ENCODE data around the gene OR5M11. TPM values are rescaled to one million over a fixed set of nuclear protein-coding genes. Genes with fewer than 3 reads are reported as not detected.
A peak's percentile ranks its signal among the peaks of the same experiment; 100 is the strongest.
"Not testable (repeated sequence)": the region's sequence is repeated elsewhere in the genome, so short reads cannot be mapped to it uniquely, and the experiment has no call there.

The OR5M11 gene
- polyA plus RNA-seq (2012; ENCODE audit: insufficient read depth, insufficient read length): not detected

DNA sequence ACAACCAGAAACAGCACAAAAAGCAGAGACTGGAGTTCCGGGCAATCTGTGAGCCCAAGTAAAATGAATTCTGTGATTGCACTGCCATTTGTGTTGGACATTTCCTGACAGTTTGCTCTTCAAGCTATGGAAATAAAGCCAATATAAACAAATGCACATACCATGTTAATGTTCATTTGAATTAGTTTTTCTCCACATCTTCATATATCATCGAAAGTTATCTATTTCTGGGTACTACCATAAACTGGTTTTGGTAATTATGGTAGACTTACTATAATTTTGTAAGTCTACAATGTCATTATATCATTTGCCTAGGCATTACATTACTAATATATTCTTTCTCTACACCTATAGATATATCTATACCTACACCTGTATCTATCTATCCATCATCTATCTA lies at the start of gene OR5M11:
TSS of gene OR5M11 (minus strand) at position 101 of the 400 bp plus-strand sequence. CDS start at position 101, 0 bp downstream.
- no peak for DNase-seq (ENCODE audit: low read depth, low spot score)
- no peak within 1 kb of the TSS for H3K4me3 ChIP-seq (ENCODE audit: low read length)

DNA sequence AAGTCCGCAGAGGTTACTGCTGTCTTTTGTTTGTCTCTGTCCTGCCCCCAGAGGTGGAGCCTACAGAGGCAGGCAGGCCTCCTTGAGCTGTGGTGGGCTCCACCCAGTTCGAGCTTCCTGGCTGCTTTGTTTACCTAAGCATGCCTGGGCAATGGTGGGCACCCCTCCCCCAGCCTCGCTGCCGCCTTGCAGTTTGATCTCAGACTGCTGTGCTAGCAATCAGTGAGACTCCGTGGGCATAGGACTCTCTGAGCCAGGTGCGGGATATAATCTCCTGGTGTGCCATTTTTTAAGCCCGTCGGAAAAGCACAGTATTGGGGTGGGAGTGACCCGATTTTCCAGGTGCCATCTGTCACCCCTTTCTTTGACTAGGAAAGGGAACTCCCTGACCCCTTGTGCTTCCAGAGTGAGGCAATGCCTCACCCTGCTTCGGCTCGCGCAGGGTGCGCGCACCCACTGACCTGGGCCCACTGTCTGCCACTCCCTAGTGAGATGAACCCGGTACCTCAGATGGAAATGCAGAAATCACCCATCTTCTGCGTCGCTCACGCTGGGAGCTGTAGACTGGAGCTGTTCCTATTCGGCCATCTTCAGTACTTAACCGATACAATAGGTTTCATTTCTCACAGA lies 49.1 kb upstream of the OR5M11 start:
- H3K4me3 ChIP-seq (ENCODE audit: low read length): not testable (repeated sequence)

DNA sequence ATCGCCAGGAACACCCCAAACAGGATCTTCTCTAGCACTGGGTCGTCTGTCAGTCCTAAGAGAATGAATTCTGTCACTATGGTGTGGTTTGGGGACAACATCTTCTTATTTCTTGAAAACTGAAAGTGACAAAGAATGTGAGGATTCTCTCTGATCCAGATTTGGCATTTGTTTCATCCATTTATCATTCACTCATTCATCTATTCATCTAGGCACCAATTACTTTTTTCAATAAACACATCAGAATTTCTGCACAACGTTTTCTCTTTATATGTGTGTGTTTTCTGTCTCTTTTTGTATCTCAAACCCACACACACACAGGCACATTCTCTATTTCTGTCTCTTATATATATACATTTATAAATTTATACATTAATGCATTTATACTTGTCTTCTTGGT lies 34.6 kb upstream of the OR5M11 start, which contains the start of gene OR5M10:
TSS of gene OR5M10 (minus strand) at position 101 of the 400 bp plus-strand sequence. CDS start at position 101, 0 bp downstream.
- DNase-seq (ENCODE audit: low read depth, low spot score): no peak
- H3K4me3 ChIP-seq (ENCODE audit: low read length): no peak within 1 kb of the TSS

More for the DNA sequence above, 49.1 kb upstream of the OR5M11 start:
- DNase-seq (ENCODE audit: low read depth, low spot score): not testable (repeated sequence)

DNA sequence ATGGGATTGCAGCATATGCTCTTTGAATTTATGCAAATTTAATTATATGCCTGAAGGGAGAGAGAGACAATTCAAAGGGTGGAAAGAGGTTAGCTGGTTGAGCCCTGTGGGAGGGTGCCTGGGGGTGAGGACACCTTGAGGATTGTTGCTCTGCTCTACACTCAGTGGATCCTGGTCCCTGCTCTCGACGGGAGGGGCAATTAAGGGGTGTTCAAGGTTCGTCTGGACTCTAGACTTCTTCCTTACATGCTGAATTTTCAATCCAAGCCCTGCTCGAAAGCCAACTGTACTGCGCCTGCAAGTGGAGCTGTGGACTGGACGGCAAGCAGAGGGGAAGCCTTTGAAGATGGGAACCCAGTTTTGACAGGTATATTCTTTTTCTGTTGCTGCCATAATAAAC lies 15.5 kb upstream of the OR5M11 start:
- no peak for DNase-seq (ENCODE audit: low read depth, low spot score)
- H3K4me3 ChIP-seq (ENCODE audit: low read length): no peak overlapping the region

DNA sequence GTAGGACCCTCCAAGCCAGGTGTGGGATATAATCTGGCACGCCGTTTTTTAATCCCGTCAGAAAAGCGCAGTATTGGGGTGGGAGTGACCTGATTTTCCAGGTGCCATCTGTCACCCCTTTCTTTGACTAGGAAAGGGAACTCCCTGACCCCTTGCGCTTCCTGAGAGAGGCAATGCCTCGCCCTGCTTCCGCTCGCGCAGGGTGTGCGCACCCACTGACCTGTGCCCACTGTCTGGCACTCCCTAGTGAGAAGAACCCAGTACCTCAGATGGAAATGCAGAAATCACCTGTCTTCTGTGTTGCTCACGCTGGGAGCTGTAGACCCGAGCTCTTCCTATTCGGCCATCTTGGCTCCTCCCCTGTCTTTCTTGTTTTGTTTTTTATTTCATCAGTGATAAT lies 11.6 kb upstream of the OR5M11 start:
- not testable (repeated sequence) for H3K4me3 ChIP-seq (ENCODE audit: low read length); DNase-seq (ENCODE audit: low read depth, low spot score)

DNA sequence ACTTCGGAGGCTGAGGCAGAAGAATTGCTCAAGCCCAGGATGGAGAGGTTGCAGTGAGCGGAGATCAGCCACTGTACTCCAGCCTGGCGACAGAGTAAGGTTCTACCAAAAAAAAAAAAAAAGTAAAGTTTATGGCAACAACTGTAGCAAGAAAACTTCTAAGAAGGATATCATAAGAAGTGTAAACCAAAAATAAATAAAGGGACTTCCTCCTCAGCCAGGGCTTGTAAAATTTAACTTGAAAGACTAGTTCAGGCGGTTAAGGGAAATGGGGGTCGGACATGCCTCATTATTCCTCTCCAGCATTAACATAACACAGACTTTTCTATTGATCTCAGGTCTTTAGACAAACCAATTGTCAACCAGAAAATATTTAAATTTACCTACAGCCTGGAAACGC lies 2.5 kb upstream of the OR5M11 start:
- no peak for DNase-seq (ENCODE audit: low read depth, low spot score)
- H3K4me3 ChIP-seq (ENCODE audit: low read length): no peak overlapping the region

DNA sequence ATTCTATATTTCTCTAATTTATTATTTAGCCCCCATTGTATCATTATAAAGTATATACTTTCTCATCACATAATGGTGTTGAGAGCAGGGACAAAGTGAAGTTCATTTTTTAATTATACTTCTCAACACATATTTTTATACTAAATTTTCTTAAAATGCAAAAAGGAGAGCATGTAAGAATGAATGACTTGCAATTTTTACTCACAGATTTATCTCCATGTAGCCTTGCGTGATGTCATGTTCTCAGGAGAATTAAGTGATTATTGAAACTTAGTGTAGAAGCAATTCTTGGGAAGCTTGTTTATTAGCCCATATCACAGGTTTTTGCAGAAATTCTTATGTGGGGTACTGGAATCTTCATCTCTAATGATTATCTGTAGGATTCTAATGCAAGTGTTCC lies 682 bp upstream of the OR5M11 start:
- DNase-seq (ENCODE audit: low read depth, low spot score): no peak
- H3K4me3 ChIP-seq (ENCODE audit: low read length): no peak overlapping the region

DNA sequence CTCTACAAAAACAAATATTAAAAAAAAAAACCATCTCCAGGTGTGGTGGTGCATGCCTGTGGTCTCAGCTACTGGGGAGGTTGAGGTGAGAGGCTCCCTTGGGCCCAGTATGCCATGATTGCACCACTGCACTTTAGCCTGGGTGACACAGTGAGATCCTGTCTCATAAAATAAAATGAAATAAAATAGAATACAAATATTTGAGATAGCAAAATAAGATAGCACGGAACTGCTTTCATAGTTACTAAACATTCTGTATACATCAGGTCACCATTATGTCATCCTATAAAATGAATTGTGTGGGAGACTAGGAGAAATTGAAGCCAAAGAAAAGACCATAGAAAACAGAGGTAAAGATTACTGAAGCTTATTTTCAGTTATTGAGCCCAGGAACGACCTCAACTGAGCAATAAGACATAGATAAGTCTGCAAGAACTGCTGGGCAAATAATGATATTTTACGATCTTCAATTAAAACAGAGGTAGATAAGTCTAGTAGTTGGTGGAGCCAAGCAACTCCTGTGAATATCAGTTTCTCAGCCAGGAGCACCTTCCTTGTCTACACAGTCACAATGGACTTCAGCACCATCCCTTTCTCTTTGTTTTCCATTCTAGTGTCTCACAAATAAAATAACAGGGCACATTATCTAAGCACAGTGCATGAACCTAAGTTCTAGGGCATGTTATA lies 9.9 kb downstream of the OR5M11 start:
- no peak overlapping the region for H3K4me3 ChIP-seq (ENCODE audit: low read length)
- no peak for DNase-seq (ENCODE audit: low read depth, low spot score)

DNA sequence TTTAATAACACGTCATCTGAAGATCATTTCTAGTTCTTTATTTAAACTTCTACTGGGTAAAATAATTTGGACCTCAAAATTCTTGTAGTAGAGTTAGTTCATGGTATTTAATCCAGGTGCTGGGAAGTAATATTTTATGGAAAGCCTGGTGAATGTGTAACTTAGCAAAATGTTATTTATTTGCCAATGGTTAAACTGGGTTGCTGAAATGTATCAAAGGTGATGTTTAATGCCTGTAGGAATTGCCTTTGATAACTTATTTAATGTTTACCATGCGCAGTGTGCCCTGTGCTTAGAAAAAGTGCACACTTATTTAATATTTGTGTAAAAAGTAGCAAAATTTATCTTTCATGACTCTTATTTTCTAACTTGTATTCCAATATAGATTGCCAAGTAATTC lies 11.2 kb downstream of the OR5M11 start:
- no peak for DNase-seq (ENCODE audit: low read depth, low spot score)
- no peak overlapping the region for H3K4me3 ChIP-seq (ENCODE audit: low read length)

DNA sequence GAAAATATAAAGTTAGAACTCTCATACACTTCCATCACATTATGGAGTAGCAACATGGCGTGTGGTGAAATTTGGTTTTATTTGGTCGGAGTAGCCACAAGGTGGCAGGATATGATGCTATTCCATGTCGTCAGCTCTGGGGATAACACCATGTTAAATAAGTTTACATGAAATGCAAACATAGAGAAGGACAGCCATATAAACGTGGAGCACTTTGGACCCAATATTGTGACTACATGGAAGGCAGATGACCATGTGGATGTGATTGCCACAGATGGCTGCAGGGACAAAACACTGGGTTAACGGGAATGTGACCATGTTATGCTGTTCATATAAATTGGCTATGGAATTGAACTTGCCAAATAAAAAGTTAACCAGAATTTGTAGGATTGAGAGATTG lies 21.0 kb downstream of the OR5M11 start:
- H3K4me3 ChIP-seq (ENCODE audit: low read length): no peak overlapping the region
- DNase-seq (ENCODE audit: low read depth, low spot score): peak; percentile 10

DNA sequence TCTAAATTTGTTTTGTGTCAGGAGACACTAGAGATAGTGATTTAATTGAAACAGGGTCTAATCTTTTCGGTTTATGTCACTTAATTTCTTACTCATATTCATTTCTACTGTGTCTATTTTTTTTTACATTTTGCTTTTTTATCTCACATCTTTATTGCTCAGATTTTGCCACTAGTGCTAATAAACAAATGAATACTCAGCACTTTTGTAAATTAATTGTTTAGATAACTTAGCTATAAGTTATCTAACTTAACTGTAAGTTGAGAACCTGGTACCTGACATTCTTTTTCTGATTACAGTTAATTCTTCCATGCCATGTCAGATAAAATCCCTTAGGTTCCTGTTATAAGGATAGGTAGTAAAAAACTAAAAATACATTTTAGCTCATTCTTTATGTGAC lies 29.8 kb downstream of the OR5M11 start:
- H3K4me3 ChIP-seq (ENCODE audit: low read length): no peak overlapping the region

DNA sequence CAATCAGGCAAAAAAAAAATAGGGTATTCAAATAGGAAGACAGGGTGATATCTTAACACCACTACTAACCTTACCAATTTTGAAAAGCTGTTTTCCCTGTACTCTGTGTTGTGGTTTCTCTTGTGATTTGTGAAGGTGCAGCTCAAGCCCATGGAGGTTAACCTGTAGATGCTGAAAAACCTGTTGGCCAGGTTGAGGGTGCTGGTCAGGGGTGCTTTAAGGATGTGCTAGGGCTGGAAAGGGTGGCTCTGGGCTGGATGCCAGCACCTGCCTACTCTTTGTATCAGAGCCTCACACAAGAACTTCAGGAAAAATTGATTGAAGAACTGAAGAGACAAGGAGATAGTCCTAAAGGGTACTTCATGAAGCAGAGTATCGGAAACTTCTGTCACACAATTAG lies 33.6 kb downstream of the OR5M11 start:
- DNase-seq (ENCODE audit: low read depth, low spot score): no peak
- H3K4me3 ChIP-seq (ENCODE audit: low read length): no peak overlapping the region

More for the DNA sequence above, 29.8 kb downstream of the OR5M11 start:
- DNase-seq (ENCODE audit: low read depth, low spot score): no peak

DNA sequence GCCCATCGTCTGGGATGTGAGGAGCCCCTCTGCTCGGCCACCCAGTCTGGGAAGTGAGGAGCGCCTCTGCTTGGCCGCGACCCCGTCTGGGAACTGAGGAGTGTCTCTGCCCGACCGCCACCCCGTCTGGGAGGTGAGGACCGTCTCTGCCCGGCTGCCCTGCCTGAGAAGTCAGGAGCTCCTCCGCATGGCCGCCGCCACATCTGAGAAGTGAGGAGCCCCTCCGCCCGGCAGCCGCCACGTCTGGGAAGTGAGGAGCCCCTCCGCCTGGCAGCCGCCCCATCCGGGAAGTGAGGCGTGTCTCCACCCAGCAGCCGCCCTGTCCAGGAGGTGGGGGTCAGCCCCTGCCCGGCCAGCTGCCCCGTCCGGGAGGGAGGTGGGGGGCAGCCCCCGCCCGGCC lies 46.0 kb downstream of the OR5M11 start:
- DNase-seq (ENCODE audit: low read depth, low spot score): no peak
- H3K4me3 ChIP-seq (ENCODE audit: low read length): no peak overlapping the region

DNA sequence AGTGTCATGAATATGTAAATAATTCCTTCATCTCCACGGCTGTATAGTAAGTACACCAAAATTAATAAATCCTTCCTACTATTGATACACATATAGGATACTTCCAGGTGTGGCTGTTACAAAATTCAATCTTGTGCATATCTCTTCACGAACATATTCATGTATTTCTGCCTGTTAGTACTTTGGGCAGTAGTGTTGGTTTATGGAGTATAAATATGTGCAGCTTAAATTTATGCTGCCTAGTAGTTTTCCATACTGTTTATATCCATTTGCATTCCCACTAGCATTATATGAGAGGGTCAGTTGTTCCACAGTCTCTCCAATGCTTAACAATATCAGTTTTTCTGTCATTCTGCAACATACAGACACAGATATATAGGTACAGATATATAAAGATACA lies 47.9 kb downstream of the OR5M11 start:
- no peak for DNase-seq (ENCODE audit: low read depth, low spot score)
- no peak overlapping the region for H3K4me3 ChIP-seq (ENCODE audit: low read length)

All from Jurkat, Clone E6-1 (cell line).